ENCODE data around the gene IKZF1.

IKZF1 gene
- total RNA-seq = 85.2 to 260 (median 139) reads per million in 18 experiments

- DNase-seq = peak; percentile 94 to 95
Observed at GRCh38 chr7:50304129-50304910, at the start of gene IKZF1. TSS of gene IKZF1 (plus strand) at chr7:50304716. CDS start at chr7:50319062, 14,346 bp downstream.

- DNase-seq = no peak
Observed at GRCh38 chr7:50261593-50261992, 42.9 kb upstream of the IKZF1 start.

GRCh38 chr7:50262446-50262845 lies 42.1 kb upstream of the IKZF1 start:
- DNase-seq = no peak

DNA sequence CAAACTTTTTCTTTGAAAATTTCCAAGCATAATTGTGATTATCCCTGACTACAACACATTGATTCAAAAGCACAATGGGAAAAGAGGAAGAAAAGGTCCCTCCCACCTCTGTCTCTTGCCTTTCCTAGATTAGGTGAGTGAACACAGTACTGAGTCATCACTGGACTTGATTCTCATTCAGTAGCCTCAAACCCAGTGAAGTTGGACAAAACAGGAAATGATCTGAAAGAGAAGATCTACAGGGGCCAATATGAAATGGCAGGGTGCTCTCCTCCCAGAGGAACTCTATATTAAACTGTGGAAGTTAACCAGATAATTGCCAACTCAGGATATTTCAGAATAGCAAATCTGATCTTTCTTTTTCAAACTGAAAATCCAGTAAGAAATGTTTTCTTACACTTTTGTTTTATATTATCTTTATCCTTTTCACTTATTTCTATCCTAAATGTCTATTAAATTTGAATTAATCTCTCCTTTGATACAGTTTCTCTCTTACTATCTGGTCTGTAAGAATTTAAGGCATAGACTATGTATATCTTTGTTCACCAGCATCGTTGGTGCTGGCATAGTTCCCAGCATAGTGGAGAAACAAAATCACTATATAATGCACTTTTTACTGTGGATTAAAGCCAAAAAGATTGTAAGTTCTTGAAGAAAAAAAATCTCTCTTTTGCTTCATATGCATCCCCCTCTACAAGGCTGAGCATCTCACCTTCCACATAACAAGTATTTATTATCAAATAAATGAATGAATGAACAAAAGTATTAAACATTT lies 41.4 kb upstream of the IKZF1 start:
- DNase-seq = peak; percentile 43 to 57

DNA sequence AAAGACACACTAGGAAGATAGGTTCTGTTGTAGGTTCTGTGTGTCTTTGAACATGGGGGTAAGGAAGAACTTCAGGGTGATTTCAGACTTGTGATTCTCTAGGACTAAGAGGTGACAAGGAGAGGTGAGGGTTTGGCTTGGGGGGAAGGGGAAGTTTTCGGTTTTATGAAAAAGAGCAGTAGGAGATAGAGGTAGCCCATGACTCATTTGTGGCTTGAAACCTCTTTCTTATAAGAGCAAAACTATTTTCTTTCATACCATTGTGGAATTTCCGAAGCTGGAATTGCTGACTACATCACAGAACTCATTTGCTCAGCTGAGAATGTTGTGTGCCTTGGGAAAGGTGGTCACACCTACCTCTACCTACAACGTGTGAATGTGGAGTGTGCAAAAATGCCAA lies 39.6 kb upstream of the IKZF1 start:
- DNase-seq = no peak

- DNase-seq = no peak
Observed at GRCh38 chr7:50265968-50266634, 38.4 kb upstream of the IKZF1 start.

DNA sequence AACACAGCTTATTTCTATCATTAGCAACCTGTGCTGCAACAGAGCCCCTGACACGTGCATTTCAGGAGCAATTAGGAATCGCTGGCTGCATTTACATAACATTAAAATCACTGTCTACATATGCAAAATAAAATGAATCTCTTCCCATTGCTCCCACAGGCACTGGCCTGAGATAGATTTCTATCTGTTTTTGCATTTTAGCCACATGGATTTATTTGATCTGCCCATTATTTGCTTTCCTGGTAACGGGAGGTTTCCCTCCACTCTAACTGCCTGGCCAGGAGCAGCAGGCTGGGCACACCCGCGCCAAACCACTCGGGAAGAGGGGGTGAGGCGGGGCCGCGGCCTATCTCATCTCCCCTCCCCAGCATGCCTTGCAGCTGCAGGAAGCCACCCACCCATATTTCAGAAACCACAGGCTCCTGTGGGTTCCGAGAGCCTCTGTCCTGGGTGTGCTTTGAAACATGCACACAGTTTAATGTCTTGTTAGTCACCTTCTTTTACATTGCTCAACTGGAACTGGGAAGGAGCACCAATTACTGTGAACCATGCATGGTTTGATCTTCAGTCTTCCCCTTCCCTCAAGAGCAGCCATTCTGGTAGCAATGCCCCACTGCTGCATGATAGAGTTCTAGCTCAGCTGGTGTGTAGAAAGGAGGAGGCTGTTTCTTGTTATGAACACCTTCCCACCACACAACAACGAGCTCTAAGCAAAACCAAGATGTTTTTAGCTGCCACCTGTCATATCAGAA lies 37.7 kb upstream of the IKZF1 start:
- peak; percentile 83 to 92 for DNase-seq

- no peak for DNase-seq
Observed at GRCh38 chr7:50267525-50268041, 36.9 kb upstream of the IKZF1 start.

DNA sequence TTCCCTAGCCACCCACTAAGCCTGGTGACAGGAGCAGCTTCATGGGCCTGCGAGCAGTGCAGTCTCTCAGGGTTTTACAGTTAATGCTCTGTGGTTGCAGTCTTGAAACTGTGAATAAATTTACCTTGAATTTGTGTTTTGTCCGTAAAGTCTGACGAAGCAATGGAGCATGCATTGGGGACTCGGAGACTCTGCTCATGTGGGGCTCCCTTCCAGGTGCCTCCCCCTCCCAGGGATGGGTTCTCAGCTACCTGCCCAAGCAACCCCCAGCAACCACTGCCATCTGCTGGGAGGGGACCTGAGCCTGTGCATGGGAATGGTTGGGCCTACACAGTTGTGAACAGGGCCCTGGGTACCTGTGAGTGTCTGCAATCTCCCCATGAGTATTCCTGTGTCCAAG lies 36.3 kb upstream of the IKZF1 start:
- DNase-seq = no peak

GRCh38 chr7:50268990-50269389 lies 35.5 kb upstream of the IKZF1 start:
- DNase-seq = no peak

DNA sequence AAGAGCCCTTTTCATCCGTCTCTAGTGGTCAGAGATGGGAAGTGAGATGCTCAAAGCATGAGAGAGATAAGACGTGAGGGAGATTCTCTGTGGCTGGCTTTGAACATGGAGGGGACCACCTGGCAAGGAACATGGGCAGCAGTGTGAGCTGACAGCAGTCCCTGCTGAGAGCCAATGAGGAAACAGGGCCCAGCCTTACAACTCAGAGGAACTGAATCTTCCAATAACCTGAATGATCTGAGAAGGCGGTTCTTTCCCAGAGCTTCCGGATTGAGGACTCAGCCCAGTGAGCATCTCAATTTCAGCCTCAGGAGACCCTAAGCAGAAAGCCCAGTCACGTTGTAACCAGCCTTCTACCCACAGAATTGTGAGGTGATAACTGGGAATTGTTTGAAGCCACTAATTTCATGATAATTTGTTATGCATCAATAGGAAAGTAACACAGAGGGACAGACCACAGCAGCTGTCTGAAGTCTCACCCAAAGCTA lies 33.9 kb upstream of the IKZF1 start:
- DNase-seq = no peak

- no peak for DNase-seq
Observed at GRCh38 chr7:50272808-50273207, 31.7 kb upstream of the IKZF1 start.

- no peak for DNase-seq
Observed at GRCh38 chr7:50273301-50273700, 31.2 kb upstream of the IKZF1 start.

DNA sequence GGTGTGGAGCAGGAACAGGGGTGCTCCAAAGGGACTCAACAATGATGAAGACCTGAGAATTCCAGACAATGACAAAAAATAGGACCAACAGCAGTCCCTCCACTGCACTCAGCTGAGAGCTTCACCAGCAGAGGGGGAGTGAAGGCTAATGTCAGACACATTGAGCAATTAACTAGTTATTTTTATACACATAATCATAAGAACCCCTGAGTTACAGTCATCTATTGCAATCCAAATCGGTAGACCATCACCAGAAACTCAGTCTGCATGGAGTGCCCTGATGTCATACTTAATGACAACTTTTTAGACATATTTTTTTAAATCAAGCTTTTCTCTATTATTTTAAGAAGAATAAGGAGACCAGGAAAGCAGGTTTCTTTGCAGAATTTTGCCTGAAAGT lies 30.6 kb upstream of the IKZF1 start:
- peak; percentile 47 to 52 for DNase-seq

- peak; percentile 55 to 70 for DNase-seq
Observed at GRCh38 chr7:50274361-50274760, 30.2 kb upstream of the IKZF1 start.

DNA sequence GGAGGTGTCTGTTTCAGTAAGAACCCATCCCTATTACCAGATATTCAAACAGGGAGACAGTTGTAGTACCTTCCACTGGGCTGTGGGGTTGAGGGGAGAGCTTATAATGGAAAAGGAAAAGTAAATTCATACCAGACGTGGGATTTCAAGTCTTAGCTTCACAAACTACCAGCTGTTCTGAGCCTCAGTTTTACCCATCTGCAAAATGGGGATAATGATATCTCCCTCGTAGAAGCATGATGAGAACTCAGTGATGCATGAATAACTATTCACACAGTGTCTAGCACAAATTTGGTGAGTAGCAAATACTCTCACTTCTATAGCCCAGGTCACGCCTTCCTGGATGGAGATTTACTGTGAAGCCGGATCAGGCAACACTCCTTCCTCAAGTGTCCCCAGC lies 29.1 kb upstream of the IKZF1 start:
- no peak for DNase-seq

- peak in 1 of 2 donors; percentile 58 for DNase-seq
Observed at GRCh38 chr7:50276483-50276882, 28.0 kb upstream of the IKZF1 start.

GRCh38 chr7:50278120-50278519 lies 26.4 kb upstream of the IKZF1 start:
- no peak for DNase-seq

- peak; percentile 85 to 95 for DNase-seq
Observed at GRCh38 chr7:50281680-50282445, 22.7 kb upstream of the IKZF1 start.

- DNase-seq = peak; percentile 78 to 89
Observed at GRCh38 chr7:50282813-50283605, 21.5 kb upstream of the IKZF1 start.
